GM18519 (cell line): ENCODE data around the gene PRMT1.
"Not testable (repeated sequence)": the region's sequence is repeated elsewhere in the genome, so short reads cannot be mapped to it uniquely, and the experiment has no call there.

ENCODE experiments used
- ATAC-seq: cut with Tn5 transposase; IDR thresholded peaks from one replicate; pipeline ENCODE4 v1.9.1; 2021; ENCODE audit warnings: mild to moderate bottlenecking, moderate library complexity; ENCODE audit not compliant: unreplicated experiment, low FRiP score

PRMT1 gene

GRCh38 chr19:49716154-49716553 is 39.1 kb downstream of the PRMT1 start:
- ATAC-seq = no peak

- no peak for ATAC-seq
Observed at GRCh38 chr19:49718511-49718910, 41.4 kb downstream of the PRMT1 start.

GRCh38 chr19:49718991-49719390 is 41.9 kb downstream of the PRMT1 start:
- no peak for ATAC-seq

GRCh38 chr19:49719420-49719819 is 42.3 kb downstream of the PRMT1 start:
- not testable (repeated sequence) for ATAC-seq

GRCh38 chr19:49727217-49728030 is 50.4 kb downstream of the PRMT1 start:
- ATAC-seq = no peak

- no peak for ATAC-seq
Observed at GRCh38 chr19:49730166-49730565, 53.1 kb downstream of the PRMT1 start.
